DOHH2 (cell line): ENCODE data around the gene EIF2S1.
"Not testable (repeated sequence)": the region's sequence is repeated elsewhere in the genome, so short reads cannot be mapped to it uniquely, and the experiment has no call there.

ENCODE experiments used
- H3F3A ChIP-seq: fragments of 200-600 bp; sonication (generic), shearing (Covaris generic); 2 replicates; pipeline ENCODE4 v1.6.0; 2016; ENCODE audit warnings: antibody characterized with exemption, mild to moderate bottlenecking; ENCODE audit not compliant: control insufficient read depth, insufficient read depth
- H3K27ac ChIP-seq: fragments of 200-600 bp; sonication (generic); 2 replicates; pipeline ENCODE4 v1.5.1; 2014; ENCODE audit warnings: low read depth, mild to moderate bottlenecking, low read length, moderate library complexity
- H3K27me3 ChIP-seq: fragments of 200-600 bp; sonication (generic); 2 replicates; pipeline ENCODE4 v1.6.1; 2014; ENCODE audit warnings: mild to moderate bottlenecking, low read length, mixed read lengths; ENCODE audit not compliant: control insufficient read depth
- H3K36me3 ChIP-seq: fragments of 200-600 bp; sonication (generic); 2 replicates; pipeline ENCODE4 v1.6.1; 2014; ENCODE audit warnings: mild to moderate bottlenecking, low read length, moderate library complexity, mixed read lengths; ENCODE audit not compliant: control insufficient read depth
- H3K4me1 ChIP-seq: fragments of 200-600 bp; sonication (generic); 2 replicates; pipeline ENCODE4 v1.6.1; 2014; ENCODE audit warnings: mild to moderate bottlenecking, low read length, mixed read lengths; ENCODE audit not compliant: control insufficient read depth
- H3K4me2 ChIP-seq: fragments of 200-600 bp; sonication (generic); 2 replicates; pipeline ENCODE4 v1.6.0; 2014; ENCODE audit warnings: mild to moderate bottlenecking, low read length, moderate library complexity
- H3K4me3 ChIP-seq: fragments of 200-600 bp; sonication (generic); 2 replicates; pipeline ENCODE4 v1.5.1; 2014; ENCODE audit warnings: mild to moderate bottlenecking, low read length, mixed read lengths
- H3K79me2 ChIP-seq: fragments of 200-600 bp; sonication (generic); 2 replicates; pipeline ENCODE4 v1.6.1; 2014; ENCODE audit warnings: mild to moderate bottlenecking, low read length, mixed read lengths; ENCODE audit not compliant: control insufficient read depth
- H3K9me2 ChIP-seq: fragments of 200-600 bp; sonication (generic); replicated peaks from 2 replicates; pipeline ENCODE4 v1.6.1; 2014; ENCODE audit warnings: mild to moderate bottlenecking, low read length, mixed read lengths; ENCODE audit not compliant: control insufficient read depth
- H3K9me3 ChIP-seq: fragments of 200-600 bp; sonication (generic); 2 replicates; pipeline ENCODE4 v1.6.1; 2014; ENCODE audit warnings: antibody characterized with exemption, low read length, mixed read lengths; ENCODE audit not compliant: control insufficient read depth, insufficient read depth
- H4K20me1 ChIP-seq: fragments of 200-600 bp; sonication (generic); 2 replicates; pipeline ENCODE4 v1.6.0; 2014; ENCODE audit warnings: low read depth, mild to moderate bottlenecking, antibody characterized with exemption, low read length, moderate library complexity; ENCODE audit not compliant: control insufficient read depth, insufficient read depth
- CTCF ChIP-seq: fragments of 200-600 bp; sonication (generic); IDR thresholded peaks from one replicate; pipeline ENCODE4 v1.5.1; 2014; ENCODE audit warnings: antibody characterized with exemption, mild to moderate bottlenecking, low read depth, low read length; ENCODE audit not compliant: poor library complexity, severe bottlenecking
- EZH2phosphoT487 ChIP-seq: fragments of 200-600 bp; sonication (generic); IDR thresholded peaks from 2 replicates; pipeline ENCODE4 v1.6.1; 2017; ENCODE audit warnings: borderline replicate concordance, mild to moderate bottlenecking, antibody characterized with exemption, low read length, moderate library complexity, mixed read lengths

EIF2S1 gene

GRCh38 chr14:67332468-67332867, 27.7 kb upstream of the EIF2S1 start:
- TF ChIP-seq EZH2phosphoT487 (no peak), CTCF (no peak)
- Histone ChIP-seq H3F3A (no peaks in the 10 kb centered on the region), H3K36me3 (peaks cover 33% of the 10 kb centered on the region)

GRCh38 chr14:67335781-67336180, 24.3 kb upstream of the EIF2S1 start:
- H3K9me3 ChIP-seq, result no peaks in the 10 kb centered on the region
- no peaks in the 10 kb centered on the region for H3K4me1 ChIP-seq
- H4K20me1 ChIP-seq, result no peaks in the 10 kb centered on the region
- H3K79me2 ChIP-seq, result no peaks in the 10 kb centered on the region
- H3K27ac ChIP-seq, result no peak overlapping the region
- H3K27me3 ChIP-seq, result no peaks in the 10 kb centered on the region
- H3K4me3 ChIP-seq, result no peak overlapping the region
- TF ChIP-seq CTCF (peak; percentile 72), EZH2phosphoT487 (no peak)
- H3K9me2 ChIP-seq, result no peaks in the 10 kb centered on the region
- no peak overlapping the region for H3K4me2 ChIP-seq
- H3K36me3 ChIP-seq, result peaks cover 44% of the 10 kb centered on the region
- H3F3A ChIP-seq, result no peaks in the 10 kb centered on the region

More at GRCh38 chr14:67332468-67332867, 27.7 kb upstream of the EIF2S1 start:
- Histone ChIP-seq H3K4me2 (no peak overlapping the region), H3K27me3 (no peaks in the 10 kb centered on the region), H3K9me2 (no peaks in the 10 kb centered on the region), H3K4me1 (no peaks in the 10 kb centered on the region), H3K79me2 (no peaks in the 10 kb centered on the region), H3K4me3 (no peak overlapping the region), H3K27ac (no peak overlapping the region), H3K9me3 (no peaks in the 10 kb centered on the region), H4K20me1 (no peaks in the 10 kb centered on the region)

GRCh38 chr14:67341231-67341630, 18.9 kb upstream of the EIF2S1 start:
- peaks cover 28% of the 10 kb centered on the region for H3K36me3 ChIP-seq
- not testable (repeated sequence) for H3K4me2 ChIP-seq, H4K20me1 ChIP-seq, H3K27me3 ChIP-seq, H3K9me2 ChIP-seq, H3K27ac ChIP-seq, H3K4me3 ChIP-seq, H3K9me3 ChIP-seq, H3F3A ChIP-seq, H3K79me2 ChIP-seq, H3K4me1 ChIP-seq

GRCh38 chr14:67343601-67344230, 16.4 kb upstream of the EIF2S1 start:
- Histone ChIP-seq H3K9me3 (no peaks in the 10 kb centered on the region), H3K27ac (no peak overlapping the region), H3K79me2 (no peaks in the 10 kb centered on the region), H3K4me1 (no peaks in the 10 kb centered on the region), H3F3A (no peaks in the 10 kb centered on the region; the same call in 1 of the 2 replicates), H3K36me3 (peaks cover 12% of the 10 kb centered on the region), H4K20me1 (no peaks in the 10 kb centered on the region), H3K27me3 (no peaks in the 10 kb centered on the region), H3K4me3 (no peak overlapping the region), H3K4me2 (no peak overlapping the region), H3K9me2 (no peaks in the 10 kb centered on the region)
- TF ChIP-seq EZH2phosphoT487 (no peak), CTCF (no peak)
